ENCODE results near the gene GPC3. TPM values are rescaled to one million over a fixed set of nuclear protein-coding genes. Genes with fewer than 3 reads are reported as not detected.
"Not testable (repeated sequence)": the region's sequence is repeated elsewhere in the genome, so short reads cannot be mapped to it uniquely, and the experiment has no call there.

The GPC3 gene
- polyA plus RNA-seq, 10 donors, result 333 to 857 (median 404) TPM

DNA sequence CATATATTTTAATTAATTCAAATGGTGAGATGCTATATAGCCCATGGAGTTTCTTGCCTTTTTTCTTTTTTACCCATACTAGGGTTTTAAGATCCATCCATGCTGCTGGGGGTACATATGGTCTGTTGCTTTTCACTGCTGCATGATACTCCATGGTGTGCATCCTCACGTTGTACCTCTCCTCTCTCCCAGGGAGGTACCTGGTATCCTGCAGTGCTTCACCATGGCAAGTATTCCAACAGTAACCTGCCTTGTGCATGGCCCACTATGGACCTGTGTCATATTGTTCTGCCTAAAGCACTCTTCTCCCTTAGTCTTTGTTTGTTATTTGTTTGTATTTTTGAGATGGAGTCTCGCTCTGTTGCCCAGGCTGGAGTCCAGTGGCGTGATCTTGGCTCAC, 455.8 kb downstream of the GPC3 start:
- DNase-seq, result no peak

DNA sequence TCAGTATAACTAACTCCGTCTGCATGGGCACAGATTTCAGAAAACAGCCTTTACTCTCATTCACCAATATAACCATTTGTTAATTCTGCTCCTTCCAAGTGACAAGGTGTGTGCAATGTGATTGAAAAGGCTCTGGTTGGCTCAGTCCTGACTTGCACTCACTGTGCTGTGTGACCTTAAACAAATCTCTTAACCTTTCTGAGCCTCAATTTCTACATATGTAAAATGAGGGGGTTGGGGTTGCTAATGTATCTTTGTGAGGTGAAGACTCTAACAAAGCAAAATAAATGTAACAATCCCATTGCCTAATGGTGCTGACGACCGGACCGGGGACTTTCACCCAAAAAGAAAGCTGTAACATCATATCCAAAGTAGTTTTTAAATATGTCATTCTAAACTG, 457.6 kb downstream of the GPC3 start:
- DNase-seq, result no peak

DNA sequence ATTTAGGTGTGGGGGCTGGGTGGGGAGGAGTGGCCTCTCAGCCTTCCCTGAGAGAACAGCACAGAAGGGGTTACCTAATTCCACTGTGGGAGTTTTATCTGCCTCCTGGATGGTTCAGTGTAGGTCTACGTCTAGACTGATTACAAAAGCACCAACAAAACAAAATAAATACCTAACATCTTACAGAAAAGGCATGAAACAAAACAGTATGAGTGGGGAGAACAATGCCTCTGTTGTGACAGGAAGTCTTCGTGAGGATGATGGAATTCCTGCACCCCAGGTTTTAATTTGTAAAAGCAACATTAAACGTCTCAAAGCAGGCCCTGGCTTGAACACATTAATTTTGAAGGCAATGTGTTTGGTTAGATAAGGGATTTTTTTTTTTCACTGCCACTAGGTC, 458.0 kb downstream of the GPC3 start:
- no peak for DNase-seq

DNA sequence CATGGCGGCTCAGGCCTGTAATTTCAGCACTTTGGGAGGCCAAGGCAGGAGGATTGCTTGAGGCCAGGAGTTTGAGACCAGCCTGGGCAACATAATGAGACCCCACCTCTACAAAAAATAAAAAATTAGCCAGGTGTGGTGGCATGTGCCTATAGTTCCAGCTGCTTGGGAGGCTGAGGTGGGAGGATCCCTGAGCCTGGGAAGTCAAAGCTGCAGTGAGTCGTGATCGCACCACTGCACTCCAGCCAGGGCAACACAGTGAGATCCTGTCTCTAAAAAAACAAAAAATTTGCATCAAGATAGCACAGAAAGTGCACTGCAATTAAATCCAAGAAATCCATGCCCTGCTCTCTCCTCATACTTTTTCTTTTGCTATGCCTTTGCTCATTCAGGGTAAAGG, 458.6 kb downstream of the GPC3 start:
- DNase-seq, result not testable (repeated sequence)

DNA sequence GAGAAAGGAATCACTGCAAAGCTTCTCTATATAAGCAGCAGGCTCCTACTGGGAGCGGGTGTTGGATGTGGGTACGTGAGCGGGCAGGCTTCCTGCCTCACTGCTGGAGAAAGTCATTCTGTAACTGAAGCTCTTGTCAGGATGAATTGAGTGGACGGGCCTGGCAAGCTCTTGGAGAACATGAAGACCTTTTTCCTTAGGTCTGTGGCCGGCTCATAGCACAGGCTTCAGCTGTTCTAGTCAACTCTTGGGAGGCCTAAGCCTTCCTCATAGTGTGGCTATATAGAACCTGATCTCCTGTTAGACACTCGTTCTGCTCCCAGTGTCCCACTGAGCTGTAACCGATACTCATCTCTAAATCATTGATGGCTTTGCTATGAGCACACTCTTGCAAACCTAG, 461.9 kb downstream of the GPC3 start:
- peak in 1 of 3 donors; percentile 35 for DNase-seq

DNA sequence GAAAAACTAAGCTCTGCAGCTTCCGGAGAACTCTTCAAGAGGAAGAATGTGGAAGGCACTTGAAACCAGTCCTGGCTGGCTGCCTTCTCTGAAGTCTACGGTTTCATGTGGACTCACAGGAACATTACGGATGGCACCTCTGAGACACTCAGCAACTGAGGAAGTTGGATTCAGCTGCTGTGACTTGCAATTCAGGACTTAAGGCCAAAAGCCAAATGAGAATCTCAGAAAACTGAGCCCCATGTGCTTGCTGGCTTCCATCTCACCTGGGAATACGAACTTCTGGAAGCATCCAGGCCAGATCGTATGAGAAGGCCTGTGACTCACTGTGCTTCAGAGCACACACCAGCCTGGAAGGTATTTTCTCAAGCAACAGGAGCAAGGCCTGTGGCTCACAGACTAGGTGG, 462.3 kb downstream of the GPC3 start:
- peak; percentile 44 to 72 (median 47) for DNase-seq

DNA sequence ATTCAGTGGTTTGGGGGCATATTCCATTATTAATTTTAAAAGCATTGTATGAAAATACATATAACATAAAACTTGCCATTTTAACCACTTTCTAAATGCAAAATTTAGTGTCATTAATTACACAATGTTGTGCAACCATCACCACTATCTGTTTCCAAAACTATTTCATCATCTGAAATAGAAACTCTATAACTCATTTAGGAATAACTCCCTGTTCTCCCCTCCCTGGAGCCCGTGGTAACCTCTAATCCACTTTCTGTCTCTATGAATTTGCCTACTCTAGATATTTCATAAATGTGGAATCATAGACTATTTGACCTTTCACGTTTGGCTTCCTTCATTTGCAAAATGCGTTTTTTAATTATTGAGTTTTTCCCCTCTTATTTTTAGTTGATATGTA, 468.7 kb downstream of the GPC3 start:
- no peak for DNase-seq

DNA sequence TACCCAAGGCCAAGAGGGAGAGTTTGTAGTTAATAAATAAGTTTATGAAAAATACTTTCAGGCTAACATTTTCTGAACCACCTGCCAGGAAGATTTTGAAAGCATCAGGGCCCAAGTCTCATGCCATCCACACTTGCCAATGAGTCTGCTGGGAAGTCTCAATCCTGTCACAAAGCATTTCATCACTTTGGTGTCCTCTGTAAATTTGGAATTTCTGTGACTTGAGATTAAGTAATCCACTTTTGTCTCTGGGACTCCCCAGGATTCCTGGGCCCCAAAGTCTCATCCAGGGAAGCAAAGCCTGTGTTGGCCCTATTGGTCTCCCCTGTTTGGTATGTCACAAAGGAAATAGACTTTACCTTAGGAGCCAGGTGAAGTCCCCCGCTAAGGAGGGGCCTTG, 470.9 kb downstream of the GPC3 start:
- no peak for DNase-seq

DNA sequence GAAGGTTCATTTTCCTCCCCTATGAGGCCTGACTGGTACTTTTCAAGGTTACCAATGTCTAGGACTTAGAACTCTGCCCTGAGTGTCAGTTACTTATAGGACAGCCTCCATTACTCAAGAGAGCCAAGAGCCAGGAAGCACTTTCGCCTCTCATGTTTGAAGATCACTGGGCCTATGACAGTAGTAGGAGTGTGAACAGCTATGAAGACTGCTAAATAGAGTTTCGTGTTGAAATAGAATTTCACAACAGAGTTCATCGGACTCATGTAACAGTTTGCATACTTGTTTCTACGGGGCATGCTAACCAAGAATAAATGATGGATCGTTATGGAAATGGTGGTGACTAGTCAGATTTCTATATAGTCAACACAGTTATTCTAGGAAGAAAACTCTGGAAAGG, 472.3 kb downstream of the GPC3 start:
- DNase-seq, result no peak

DNA sequence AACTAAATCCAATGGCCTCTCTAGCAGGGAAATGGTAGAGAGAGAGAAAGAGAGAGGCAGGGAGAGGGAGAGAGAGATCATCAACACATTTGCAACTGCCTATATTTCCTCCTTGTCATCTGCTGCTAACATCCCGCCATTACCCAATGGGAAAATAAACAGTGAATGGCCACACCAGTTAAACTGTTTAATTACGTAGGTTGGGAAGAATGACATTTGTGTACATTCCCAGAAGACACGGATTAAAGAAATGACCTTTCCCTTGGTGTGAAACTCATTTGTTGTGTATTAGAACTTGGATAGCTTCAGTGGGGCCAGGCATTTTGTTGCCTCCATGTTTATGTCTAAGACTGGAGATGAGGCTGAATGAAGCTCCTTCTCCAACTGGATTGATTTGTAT, 474.4 kb downstream of the GPC3 start:
- DNase-seq, result no peak

DNA sequence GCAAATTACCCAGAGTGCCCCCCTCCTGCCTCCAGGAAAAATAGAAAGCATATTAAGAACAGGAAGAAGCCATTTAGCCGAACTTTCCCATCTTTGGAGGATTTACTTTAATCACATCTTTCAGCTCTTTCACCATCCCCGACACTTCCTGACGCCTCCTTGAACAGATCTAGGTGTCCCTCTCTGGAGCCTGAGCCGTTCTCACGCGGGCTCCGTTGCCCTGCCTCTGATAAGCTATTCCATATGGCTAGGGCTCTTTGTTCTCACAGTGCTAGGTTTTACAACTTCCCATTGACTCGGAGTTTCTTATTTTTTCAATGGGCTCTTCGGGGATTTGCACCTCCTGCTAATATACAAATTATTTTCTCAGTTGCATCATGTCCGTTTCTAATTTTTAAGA, 488.0 kb downstream of the GPC3 start:
- no peak for DNase-seq

DNA sequence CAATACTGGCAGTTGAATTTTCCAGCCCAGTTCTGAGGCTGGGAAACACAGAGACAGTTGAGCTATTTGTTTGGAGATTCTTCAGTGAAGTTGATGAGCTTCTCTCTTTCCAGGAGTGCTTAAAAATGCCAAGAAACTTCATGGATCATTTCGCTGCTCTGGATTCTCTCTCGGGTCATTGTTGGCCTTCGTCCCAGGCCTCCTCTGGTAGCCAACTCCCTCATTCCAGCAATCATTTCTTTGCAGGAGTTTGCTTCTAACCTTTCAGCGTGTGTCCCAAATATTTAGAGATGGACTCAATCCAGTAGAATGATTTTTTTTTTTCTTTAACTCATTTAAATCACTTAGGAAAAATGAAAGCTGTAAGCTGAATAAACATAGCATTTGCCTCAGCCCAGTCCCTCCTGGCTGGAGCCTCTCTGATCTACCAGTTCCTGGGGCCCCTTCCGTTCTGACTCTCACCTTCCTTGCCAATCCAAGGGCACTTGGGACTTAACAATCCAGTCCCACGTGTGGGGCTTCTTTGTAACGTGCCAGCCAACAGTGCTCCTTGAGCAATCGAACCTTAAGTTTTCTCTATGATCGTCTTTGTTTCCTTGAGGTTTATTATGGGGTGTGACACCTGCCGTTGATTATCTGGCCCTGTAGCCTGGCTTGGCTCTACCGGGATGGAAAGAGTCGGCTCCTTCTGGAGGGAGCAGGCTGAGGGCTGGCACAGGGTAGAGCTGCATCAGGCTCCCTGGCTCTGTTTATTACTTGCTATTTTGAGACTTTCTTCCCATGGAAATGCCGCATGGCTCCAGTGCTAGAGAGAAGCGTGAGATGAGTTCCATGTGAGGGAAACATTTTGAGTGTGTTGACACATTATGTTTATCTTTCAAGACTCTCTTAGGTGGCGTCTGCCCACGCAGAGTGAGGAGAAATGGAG, 489.7 kb downstream of the GPC3 start:
- DNase-seq, result peak; percentile 78 to 94 (median 88)

DNA sequence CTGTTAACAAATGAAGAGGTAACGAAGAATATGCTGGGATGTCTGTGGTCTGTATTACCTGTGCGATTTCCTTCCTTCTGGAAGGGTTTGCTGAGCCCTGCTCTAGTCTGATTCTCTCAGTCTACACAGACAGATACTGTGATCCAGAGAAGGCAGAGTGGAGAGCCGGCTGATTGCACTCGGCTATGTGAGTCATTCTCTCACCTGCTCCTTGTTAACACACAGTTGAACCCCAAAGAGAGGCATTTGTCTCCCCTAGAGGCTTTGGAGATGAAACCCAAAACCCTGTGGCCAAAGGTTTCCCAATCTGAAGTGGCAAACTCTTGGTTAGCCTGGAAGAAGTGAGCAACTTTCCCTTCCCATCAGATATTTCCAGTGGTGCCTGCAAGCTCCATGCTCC, 492.0 kb downstream of the GPC3 start:
- DNase-seq, result no peak

DNA sequence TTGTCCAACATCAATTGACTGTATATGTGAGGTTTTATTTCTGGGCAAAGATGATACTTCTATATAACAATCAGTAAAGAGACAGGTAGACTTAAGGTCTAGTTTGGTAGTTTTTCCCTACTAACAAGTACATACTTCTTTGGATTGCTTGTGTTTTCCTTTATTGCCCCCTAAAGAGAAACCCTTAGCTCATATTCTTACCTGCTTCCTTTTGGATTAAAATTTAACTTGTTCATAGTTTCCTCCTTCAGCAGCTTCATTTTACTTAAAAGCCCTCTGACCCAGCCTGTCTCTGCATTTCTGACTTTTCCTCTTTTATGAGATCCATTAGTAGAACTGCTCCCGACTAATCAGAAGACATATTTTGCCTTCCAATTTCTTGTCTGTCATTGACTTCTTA, 494.4 kb downstream of the GPC3 start:
- DNase-seq, result no peak
